HS-27A (cell line): Measurements from ENCODE around the gene DOCK11.
"Not testable (repeated sequence)": the region's sequence is repeated elsewhere in the genome, so short reads cannot be mapped to it uniquely, and the experiment has no call there.

Source experiments
- DNase-seq: peaks from one replicate; pipeline ENCODE4 v3.0.0-alpha.2; 2012; ENCODE audit warnings: low read depth, missing footprints

The DOCK11 gene

DNA sequence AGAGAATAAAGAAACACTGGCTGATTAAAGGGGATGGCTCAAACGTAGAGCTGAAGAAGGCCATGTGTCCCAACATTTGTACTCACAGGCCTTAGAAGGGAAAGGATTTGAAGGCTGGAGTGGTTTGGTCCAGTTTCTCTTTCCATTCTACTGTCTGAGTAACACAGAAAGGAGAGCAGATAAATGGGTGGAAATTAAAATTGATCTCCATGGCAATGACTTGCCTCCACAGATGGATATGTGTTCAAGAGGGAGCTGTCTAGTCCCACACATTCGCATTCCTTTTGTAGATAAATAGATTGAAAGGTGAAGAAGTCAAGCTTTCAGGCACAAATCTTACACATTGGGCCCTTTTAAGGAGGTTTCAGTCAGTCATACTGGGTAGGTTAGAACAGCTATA, 74.6 kb downstream of the DOCK11 start:
- DNase-seq, result no peak

DNA sequence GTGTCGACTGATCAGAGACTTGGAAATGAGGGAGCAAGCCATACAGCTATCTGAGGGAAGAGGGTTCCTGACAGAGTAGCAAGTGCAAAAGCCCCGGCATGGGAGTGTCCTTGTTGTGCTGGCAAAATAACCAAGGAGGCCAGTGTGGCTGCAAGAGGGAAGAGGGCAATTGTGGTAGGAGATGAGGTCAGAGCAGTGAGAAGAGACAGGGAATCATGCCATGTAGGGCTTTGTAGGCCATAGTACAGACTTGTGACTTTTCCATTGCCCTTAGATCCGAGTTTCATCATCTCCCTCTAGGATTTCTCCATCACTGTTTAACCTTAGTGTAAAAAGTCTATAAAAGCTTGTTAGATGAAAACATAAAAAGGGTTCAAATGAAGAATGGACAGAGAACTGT, 76.2 kb downstream of the DOCK11 start:
- no peak for DNase-seq

DNA sequence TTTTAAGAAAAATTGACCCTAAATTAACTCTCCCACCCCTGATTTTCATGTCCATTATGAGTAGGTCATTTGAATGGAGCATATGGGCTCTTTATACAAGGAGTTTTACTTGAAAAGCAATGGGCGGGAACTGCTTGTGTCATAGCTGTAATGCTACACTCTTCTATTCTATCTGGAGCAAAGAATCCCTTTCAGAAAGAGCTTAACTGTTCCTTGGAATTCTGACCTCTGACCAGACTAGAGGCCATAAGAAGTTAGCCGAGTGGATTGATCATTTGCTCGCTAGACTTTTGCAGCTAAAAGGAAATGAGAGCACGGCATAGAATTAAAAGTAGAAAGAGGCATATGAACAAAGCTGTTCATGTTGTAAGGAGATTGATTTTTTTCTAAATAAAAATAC, 79.1 kb downstream of the DOCK11 start:
- DNase-seq, result no peak

DNA sequence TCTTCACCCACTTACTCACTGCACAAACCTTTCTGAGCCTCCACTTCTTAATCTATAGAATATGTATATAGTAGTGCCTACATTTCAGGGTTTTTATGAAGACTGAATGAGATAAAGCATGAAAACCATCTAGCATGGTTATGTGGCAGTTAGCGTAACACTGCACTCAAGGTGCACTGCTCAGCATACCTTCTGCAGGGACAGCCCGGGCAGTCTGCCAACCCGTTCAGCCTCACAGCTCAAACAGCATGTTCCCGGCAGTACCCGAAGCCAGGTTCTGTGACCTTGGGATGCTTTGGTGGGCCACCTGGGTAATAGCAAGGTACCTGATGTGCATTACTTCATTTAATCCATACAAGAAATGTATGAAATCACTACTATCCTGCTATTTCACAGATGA, 81.4 kb downstream of the DOCK11 start:
- no peak for DNase-seq

DNA sequence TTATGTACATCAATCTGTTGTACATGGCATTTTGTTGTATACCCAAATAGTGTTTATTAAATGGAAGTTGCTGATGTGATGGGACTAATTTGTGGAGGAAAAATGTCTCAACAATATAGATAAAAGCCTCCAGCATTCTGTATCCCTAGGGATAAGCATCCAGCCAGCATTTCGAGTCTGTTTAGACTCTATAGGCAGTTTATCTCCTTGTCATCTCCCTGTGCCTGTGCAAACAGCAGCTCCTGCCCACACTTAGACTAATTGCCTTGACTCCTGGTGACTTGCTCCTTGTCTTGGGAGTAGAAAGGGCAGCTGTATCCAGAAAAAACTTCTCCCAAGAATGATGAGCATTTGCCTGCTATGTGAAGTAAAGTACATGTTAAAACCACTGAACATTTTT, 83.8 kb downstream of the DOCK11 start:
- no peak for DNase-seq

GRCh38 chrX:118582926-118583325, 87.3 kb downstream of the DOCK11 start:
- DNase-seq, result not testable (repeated sequence)

DNA sequence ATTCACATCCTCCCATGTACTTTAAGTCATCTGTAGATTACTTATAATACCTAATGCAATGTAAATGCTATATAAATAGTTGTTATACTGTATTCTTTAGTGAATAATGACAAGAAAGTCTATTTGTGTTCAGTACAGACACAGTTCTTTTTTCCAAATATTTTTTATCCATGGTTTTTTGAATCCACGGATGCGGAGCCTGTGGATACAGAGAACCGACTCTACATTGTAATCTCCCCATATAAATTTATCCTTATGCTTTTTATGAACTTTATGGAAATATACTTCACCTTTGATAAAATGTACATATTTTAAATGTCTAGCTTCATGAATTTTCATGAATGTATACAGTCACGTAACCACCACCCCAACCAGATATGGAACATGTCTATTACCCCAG, 88.2 kb downstream of the DOCK11 start:
- DNase-seq, result no peak

GRCh38 chrX:118585296-118585695, 89.7 kb downstream of the DOCK11 start:
- DNase-seq, result no peak

DNA sequence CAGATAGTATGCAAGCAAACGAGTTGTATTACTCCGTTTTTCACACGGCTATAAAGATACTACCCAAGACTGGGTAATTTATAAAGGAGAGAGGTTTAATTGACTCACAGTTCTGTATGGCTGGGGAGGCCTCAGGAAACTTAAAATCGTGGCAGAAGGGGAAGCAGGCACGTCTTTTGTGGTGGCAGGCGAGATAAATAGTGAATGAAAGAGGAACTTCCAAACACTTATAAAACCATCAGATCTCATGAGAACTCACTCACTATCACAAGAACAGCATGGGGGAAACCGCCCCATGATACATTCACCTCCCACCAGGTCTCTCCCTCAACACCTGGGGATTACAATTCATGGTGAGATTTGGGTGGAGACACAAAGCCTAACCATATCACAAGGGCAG, 90.6 kb downstream of the DOCK11 start:
- DNase-seq, result not testable (repeated sequence)

- no peak for DNase-seq
These were observed 93.1 kb downstream of the DOCK11 start for GRCh38 chrX:118588715-118589114.

DNA sequence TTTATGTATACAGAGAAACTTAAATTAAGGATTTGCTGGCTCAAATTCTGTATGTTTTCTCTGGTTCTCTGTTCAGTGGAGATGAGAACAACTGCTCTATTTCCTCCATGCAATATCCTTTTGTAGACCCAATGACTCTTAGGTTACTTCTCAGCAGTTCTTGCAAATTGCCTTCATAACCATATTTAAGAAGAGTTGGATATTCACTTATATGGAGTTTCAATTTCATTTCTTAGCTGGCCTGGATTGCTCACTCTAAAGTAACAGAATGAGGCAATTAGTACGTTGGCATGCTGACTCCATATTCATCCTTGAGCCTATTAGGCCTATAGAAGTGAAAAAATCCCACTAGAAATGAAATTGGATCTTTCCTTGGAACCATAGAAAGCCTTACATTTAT, 93.6 kb downstream of the DOCK11 start:
- no peak for DNase-seq

GRCh38 chrX:118593407-118593806, 97.8 kb downstream of the DOCK11 start:
- no peak for DNase-seq

GRCh38 chrX:118594697-118595420, 99.2 kb downstream of the DOCK11 start:
- no peak for DNase-seq

DNA sequence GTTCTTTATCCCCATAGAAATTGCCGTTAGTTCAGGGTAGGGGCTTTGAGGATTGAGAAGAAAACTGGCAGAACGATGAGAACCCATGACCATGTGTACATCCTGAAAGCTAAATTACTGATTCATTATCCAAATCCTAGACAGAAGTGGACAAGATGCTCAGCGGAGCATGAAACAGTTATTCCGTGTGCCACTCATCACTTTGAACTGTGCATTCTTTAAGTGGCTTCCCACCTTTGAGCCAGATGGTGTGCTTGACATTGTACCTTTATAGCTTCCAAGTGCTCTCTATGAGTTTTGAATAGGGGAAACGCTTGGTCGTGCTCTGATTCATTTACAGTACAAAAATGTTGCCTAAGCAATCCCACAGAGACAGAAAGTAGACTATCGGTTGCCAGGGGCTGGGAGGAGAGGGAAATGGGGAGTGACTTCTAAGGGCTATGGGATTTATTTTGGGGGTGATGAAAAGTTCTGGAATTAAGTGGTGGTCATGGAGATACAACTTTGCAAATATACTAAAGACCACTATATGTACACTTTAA, 100.0 kb downstream of the DOCK11 start:
- DNase-seq, result no peak

DNA sequence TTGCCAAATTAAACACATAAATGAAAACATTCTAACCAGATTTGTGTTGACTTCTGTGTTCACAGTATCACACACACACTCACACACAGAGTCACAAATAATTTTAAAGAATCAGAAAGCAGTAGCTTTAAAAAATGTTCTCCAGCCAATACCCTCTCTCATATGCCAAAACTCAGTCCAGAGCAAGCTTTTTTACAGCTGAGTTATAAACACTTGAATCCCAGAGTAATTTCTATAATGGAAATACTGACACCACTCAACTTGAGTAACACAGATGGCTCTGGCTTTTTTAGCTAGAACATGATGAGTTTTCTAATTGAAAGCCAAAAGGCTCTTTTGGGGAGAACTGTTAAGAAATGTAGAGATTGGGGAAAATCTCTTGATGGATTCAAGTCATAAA, 100.8 kb downstream of the DOCK11 start:
- no peak for DNase-seq

- DNase-seq, result peak; percentile 30
These were observed 108.4 kb downstream of the DOCK11 start for GRCh38 chrX:118603981-118604380.

DNA sequence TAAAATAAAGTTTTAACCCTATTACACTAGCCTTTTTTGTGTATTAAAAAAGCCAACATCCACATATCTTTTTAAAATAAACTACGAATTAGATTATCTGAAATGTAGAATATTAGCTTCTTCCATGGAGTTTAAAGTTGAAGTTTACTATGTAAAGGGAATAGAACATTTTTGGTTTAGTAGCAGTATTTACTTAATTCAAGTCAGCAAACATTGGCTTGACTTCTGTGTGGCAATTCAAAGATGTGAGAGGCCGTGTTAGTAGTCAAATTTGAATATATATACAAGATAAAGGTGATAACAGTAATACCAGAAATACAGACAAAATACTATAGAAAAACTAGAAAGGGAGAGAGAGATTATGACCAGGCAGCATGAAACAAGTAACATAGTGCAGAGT, 116.7 kb downstream of the DOCK11 start:
- no peak for DNase-seq

DNA sequence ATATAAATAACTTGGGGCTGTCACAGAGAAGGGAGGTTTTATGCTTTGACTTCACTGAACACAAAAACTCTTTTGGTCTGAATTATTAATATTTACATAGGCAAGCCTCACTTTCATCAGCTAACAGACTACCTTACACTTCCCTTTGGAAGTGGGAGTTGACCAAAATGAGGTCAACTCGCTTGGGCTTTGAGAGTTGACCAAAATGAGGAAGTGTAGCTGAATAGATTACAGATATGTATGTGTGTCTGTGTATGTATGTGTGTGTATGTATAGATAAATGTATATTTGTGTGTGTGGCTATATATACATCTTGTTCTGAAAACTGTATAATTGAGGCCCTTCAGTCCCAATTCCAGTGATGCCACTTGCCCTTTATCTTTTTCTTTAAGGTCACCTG, 118.5 kb downstream of the DOCK11 start:
- no peak for DNase-seq

DNA sequence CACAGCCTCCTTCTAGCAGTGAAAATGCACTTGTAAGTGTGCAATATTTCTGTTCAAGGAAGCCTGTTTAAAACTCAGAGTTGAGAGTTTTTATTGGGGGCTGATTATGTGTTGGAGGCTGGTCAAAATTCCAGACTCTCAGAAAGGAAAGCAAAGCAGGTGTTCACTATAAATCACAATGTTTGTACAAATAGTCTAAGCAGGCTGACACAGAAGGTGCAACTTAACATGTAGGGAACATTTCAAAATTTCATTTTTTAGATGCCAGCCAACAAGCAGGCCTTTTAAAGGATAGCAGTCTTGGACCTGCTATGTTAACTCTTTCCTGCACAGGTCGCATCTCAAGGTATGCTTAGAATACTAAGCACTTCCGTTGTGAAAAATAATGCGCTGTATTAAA, 119.5 kb downstream of the DOCK11 start:
- DNase-seq, result no peak

GRCh38 chrX:118621081-118621759, 125.6 kb downstream of the DOCK11 start:
- DNase-seq, result no peak

DNA sequence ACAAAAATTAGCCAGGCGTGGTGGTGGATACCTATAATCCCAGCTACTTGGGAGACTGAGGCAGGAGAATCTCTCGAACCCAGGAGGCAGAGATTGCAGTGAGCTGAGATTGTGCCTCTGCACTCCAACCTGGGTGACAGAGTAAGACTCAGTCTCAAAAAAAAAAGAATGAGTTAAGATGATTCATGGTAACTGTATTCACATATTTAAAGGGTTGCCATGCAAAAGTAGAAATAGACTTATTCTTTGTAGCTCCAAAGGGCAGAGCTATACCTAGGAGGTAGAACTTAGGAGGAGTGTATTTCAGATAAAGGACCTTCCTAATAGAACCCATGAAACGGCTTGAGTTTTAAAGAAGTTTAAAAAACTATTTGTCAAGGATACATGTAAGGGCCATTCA, 127.4 kb downstream of the DOCK11 start:
- DNase-seq, result no peak

DNA sequence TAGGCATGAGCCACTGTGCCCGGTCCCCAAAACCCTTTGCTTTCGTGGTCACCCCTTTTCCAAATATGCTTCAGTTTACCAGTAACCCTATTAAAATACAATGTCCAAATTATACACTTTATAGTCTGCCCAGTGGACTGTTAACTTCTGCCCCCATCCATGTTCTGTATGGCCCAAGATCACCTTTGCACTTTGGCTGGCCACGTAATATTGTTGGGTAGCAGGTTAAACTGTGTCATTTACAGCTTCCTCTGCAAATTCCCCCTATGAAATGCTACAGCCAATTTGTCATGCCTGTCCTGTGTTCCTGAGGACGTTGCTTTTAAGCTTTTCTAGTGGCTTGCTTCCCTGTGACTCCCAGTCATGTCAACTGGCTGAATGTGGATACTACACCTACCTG, 130.7 kb downstream of the DOCK11 start:
- DNase-seq, result no peak

DNA sequence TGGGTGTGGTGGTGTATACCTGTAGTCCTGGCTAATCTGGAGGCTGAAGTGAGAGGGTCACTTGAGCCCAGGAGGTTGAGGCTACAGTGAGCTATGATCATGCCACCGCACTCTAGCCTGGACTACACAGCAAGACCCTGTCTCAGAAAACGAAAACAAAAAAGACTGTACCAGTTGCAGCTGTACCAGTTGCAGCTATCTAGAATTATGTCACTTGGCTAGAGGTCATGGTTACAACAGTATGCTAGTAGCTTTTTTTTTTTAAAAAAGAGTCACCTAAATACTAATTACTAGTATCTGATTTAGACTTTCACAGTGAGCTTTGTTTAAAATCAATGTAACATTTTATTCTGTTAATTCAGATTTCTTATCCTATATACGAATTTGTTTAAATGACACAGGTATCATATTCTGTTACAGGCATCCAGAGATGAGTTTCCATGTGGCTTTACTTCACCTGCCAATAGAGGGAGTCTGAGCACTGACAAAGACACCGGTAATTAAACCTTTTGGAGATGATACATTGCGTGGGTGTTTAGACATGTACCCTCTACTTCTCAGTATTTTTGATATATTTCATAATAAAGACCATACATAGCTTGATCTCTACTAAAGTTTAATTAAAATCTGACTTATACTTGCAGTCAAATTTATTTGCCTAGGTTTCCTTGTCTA, 131.6 kb downstream of the DOCK11 start:
- no peak for DNase-seq
